Measurements from ENCODE around the gene LENG9.
"Not testable (repeated sequence)": the region's sequence is repeated elsewhere in the genome, so short reads cannot be mapped to it uniquely, and the experiment has no call there.

The LENG9 gene

GRCh38 chr19:54457773-54458647 lies 5.6 kb downstream of the LENG9 start:
- DNase-seq: no peak

GRCh38 chr19:54456423-54457373 lies 6.9 kb downstream of the LENG9 start:
- no peak for DNase-seq

DNA sequence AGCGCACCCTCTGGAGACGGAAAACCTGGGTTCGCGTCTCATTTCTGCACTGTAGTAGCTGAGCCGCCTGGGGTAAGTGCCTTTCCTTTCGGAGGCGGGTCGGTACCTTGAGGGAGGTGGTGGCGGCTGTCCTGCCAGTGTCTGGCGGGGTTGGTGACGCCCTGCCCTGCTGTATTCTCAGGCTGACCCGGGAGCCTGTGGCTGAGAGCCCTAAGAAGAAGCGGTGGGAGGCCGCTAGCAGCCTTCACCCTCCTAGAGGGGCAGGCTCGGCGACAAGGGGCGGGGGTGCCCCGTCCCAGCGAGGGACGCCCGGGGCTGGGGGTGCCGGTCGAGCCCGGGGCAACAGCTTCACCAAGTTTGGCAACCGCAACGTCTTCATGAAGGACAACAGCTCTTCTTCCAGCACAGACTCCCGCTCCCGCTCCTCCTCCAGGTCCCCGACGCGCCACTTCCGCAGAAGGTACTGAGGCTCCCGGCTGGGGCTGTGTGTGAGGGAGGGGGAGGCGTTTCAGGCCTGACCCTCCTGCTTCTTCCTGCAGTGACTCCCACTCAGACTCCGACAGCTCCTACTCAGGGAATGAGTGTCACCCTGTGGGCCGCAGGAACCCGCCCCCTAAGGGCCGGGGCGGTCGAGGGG lies 7.7 kb downstream of the LENG9 start:
- no peak for DNase-seq

DNA sequence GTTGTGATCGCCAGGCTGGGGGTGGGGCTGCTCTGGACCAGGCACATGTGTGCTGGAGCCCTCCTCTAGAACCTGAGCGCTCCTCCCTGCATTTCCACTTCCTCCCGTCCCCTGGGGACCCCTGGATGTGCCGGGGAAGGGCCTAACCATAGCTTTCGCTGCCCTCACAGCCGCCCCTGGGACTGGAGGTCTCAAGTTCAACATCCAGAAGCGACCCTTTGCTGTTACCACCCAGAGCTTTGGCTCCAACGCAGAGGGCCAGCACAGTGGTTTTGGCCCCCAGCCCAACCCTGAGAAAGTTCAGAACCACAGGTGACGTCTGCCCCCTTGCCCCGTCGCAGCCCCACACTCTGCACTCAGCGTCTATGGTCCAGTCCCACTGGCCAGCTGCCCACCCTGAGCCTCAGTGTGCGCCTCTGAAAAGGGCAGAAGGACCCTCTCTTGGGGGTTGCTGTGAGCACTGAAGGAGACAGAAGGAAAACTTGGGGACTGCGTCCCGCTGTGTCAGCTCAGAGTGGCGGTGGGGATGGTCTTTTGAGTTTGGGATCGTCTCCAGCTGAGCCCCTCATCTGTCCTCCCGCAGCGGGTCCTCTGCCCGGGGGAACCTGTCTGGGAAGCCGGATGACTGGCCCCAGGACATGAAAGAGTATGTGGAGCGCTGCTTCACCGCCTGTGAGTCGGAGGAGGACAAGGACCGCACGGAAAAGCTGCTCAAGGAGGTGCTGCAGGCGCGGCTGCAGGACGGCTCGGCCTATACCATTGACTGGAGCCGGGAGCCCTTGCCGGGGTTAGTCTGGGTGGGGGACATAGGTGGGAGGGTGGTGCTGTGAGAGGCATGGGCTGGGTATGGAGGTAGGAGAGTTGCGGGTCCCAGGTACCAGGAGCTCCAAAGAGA lies 8.6 kb downstream of the LENG9 start:
- DNase-seq: no peak

- DNase-seq: no peak
Observed at GRCh38 chr19:54453921-54454780, 9.4 kb downstream of the LENG9 start.

DNA sequence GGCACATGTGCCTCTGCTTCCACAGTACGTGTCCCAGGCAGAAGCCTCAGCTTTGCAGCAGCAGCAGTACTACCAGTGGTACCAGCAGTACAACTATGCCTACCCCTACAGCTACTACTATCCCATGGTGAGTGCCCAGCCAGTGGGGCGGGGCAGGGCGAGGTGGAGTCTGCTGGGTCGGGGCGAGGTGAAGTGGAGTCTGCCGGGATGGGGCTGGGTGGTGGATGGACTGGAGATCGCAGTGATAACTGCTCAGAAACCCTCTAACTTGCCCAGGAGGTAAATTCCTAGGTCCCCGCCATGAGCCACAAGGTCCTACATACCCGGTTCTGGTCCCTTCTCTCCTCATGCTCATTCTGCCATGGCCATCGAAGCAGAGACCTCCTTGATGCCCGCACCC lies 11.0 kb downstream of the LENG9 start:
- DNase-seq: no peak

DNA sequence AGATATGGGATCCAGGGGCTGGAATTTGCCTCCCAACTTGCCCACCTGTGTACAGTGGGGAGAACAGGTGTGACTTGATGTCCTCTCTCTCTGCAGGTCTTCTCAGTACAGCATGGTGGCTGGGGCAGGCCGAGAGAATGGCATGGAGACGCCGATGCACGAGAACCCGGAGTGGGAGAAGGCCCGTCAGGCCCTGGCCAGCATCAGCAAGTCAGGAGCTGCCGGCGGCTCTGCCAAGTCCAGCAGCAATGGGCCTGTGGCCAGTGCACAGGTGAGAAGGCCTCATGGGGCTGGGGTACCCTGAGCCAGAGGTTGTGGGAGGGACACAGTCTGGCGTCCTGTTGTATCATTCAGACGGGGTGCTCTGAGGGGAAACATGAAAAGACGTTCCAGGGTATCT lies 11.6 kb downstream of the LENG9 start:
- no peak for DNase-seq

GRCh38 chr19:54451331-54451871 lies 12.2 kb downstream of the LENG9 start:
- DNase-seq: no peak

- no peak for DNase-seq
Observed at GRCh38 chr19:54449701-54450069, 13.9 kb downstream of the LENG9 start.

DNA sequence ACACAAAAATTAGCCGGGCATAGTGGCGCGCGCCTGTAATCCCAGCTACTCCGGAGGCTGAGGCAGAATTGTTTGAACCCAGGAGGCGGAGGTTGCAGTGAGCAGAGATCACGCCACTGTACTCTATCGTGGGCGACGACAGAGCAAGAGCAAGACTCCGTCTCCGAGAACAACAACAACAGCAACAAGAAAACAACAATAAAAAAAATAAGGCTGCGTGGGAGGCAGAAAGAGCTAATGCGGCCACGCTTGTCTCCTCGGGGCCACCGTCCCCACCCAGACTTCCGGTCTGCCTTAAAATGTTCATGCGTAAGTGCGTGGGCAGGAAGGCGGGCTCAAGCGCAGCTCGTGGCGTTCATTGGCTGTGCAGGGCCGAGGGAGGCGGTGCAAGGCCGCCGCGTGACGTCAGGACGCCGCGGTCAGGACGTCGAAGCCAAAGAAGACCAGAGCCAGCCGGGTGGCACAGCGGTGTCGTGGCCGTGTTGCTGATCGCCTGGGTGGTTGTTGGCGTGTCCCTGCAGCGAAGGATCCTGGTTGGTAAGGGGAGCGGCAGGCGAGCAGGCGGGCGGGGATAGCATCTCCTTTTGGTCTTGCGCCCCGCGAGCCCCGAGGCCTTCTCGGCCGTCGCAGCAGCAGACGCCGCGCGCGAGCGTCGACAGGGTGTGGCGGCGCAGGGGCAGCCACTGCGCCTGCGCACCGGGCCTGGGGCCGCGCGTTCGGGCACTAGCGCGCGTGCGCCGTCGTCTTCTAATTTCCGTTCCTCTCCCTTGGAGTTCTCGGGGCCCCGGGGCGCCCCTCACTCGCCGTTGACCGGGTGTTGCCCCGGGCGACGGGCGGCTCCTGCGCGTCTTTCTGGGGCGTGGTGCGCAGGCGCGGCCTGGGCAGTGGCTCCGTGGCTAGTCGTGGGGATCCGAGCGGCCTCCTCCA lies 14.5 kb downstream of the LENG9 start, which contains the start of gene LENG8:
TSS of gene LENG8 (plus strand) at position 426 of the 927 bp plus-strand sequence. CDS start 2,146 bp downstream, outside the sequence.
- DNase-seq: peak; percentile 98

DNA sequence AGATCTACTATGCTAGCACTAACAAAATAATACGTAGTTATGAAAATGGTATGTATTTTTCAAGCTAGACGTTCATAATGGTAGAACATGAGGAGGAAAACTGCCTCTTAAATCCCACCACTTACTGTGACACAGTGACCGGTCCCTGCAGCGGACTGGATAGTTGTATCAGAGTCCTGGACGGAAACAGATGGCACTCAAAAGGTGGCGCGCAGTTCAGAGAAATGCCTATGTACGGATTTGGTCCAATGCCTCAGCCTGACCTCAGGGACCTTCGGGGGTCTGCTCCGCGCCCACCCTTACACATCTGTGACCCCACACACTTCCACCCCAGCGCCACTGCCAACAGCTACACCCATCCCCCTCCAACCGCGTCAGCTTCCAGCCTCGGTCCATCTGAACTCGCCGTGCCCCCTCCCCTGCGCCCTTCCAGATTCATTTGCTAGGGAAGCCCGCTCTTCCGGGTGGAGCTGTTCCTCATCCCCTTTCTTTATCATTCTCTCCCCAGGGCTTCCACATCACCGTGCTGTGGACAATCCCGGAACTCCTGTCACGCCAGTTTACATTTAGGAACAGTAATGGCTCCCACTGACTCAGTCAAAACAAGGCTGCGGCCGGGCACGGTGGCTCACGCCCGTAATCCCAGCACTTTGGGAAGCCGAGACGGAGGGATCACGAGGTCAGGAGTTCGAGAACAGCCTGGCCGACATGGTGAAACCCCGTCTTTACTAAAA lies 15.4 kb downstream of the LENG9 start:
- peak; percentile 58 for DNase-seq

DNA sequence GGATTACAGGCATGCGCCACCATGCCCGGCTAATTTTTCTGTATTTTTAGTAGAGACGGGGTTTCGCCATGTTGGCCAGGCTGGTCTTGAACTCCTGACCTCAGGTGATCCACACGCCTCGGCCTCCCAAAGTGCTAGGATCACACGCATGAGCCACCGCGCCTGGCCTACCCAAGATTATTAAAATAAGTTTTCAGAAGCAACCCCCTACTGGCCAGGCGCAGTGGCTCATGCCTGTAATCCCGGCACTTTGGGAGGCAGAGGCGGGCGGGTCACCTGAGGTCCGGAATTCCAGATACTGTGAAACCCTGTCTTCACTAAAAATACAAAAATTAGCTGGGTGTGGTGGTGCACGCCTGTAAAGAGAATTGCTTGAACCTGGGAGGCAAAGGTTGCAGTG lies 17.2 kb downstream of the LENG9 start:
- not testable (repeated sequence) for DNase-seq

- no peak for DNase-seq
Observed at GRCh38 chr19:54444737-54445136, 18.8 kb downstream of the LENG9 start.

DNA sequence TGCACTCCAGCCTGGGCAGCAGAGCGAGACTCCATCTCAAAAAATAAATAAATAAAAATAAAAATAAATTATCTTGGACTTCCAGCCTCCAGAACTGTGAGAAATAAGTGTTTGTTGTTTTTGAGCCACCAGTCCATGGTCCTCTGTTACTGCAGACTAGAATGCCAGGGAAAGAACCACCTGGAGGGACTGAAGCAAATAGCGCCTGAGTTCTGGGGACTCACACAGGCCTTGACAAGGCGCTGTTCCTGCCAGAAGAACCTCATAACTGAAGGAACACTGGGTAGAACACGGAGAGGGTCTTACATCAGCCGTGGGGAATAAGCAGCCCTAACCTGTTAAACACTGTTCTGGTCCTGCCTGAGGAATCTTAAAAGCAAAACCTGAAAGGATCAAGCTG lies 22.9 kb downstream of the LENG9 start:
- no peak for DNase-seq

DNA sequence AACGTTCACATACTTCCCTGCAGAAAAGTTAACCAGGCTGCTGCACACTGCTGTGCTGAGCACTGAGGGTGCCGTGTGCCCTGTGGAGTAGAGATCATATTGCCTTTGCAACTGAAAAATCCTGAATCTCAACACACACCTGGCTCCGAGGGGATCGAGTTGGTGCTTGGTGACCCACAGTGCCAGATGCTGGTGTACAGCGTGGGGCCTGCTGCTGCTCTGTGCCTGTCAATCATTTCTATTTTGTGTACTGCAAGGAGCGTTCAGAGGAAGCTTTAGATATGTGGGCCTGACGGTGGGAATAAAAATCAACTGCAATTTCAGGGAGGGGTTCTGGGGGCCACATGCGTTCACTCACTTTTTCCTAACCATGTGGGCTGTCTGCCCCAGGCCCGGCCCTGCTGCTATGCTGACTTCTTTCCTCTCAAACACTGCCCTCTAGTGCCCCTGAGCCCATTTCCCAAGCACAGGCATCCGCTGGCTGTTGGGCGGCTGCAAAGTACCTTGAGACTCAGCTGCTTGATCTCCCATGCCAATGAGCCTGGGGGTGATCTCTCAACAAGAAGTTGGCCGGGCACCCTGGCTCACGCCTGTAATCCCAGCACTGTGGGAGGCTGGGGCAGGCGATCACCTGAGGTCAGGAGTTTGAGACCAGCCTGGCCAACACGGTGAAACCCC lies 24.3 kb downstream of the LENG9 start:
- no peak for DNase-seq

GRCh38 chr19:54436628-54437252 lies 26.8 kb downstream of the LENG9 start:
- DNase-seq: no peak

GRCh38 chr19:54436031-54436523 lies 27.5 kb downstream of the LENG9 start:
- no peak for DNase-seq

Measured in CD4-positive, alpha-beta T cell treated with Interleukin-17A for 1 hour (primary cell).